Chondrocyte (in vitro differentiated cells): ENCODE results near the gene ENTPD1. TPM values are rescaled to one million over a fixed set of nuclear protein-coding genes. Genes with fewer than 3 reads are reported as not detected.

Source experiments
- DNase-seq: peaks from one replicate; pipeline ENCODE4 v3.0.0; 2021; ENCODE audit warnings: mixed read lengths, low spot score
- H3K27ac Mint-ChIP-seq: one replicate; pipeline ENCODE4 v1.8.0; 2021; ENCODE audit warnings: mild to moderate bottlenecking, moderate library complexity, mixed read lengths; ENCODE audit not compliant: unreplicated experiment
- H3K27me3 Mint-ChIP-seq: 2 replicates; pipeline ENCODE4 v1.8.0; 2021; ENCODE audit warnings: low read depth, mixed read lengths
- H3K36me3 Mint-ChIP-seq: 2 replicates; pipeline ENCODE4 v1.8.0; 2021; ENCODE audit warnings: low read depth, mixed read lengths
- H3K4me1 Mint-ChIP-seq: 2 replicates; pipeline ENCODE4 v1.8.0; 2021; ENCODE audit warnings: low read depth, mild to moderate bottlenecking, mixed read lengths
- H3K4me3 Mint-ChIP-seq: one replicate; pipeline ENCODE4 v1.8.0; 2021; ENCODE audit warnings: mild to moderate bottlenecking, moderate library complexity, mixed read lengths; ENCODE audit not compliant: unreplicated experiment
- H3K9me3 Mint-ChIP-seq: 2 replicates; pipeline ENCODE4 v1.8.0; 2021; ENCODE audit warnings: low read depth, mixed read lengths
- total RNA-seq: library from RNA; stranded (reverse); gene quantifications from 3 replicates; pipeline ENCODE4 v1.2.1, GENCODE V29; 2021
- TF ChIP-seq, protein P1 (sequence below): fragments of 200-600 bp; sonication (generic); IDR thresholded peaks from 2 replicates; pipeline ENCODE4 v1.5.0; 2021; ENCODE audit warnings: antibody characterized with exemption, mild to moderate bottlenecking, moderate library complexity

The ENTPD1 gene
- total RNA-seq, 1 donor from 2014 or later, result 5.2 TPM

DNA sequence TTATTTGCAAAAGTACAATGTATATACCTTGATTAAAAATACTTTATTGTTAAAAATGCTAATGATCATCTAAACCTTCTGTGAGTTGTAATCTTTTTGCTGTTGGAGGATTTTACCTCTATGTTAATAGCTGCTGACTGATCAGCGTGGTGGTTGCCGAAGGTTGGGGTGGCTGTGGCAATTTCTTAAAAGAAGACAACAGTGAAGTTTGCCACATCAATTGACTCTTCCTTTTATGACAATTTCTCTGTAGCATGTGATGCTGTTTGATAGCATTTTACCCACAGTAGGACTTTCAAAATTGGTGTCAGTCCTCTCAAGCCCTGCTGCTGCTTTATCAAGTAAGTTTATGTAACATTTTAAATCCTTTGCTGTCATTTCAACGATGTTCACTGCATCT is 16.9 kb upstream of the ENTPD1 start:
- no peak overlapping the region for H3K4me3 Mint-ChIP-seq
- H3K4me1 Mint-ChIP-seq, result peaks cover 23% of the 10 kb centered on the region
- TF ChIP-seq, protein P1, sequence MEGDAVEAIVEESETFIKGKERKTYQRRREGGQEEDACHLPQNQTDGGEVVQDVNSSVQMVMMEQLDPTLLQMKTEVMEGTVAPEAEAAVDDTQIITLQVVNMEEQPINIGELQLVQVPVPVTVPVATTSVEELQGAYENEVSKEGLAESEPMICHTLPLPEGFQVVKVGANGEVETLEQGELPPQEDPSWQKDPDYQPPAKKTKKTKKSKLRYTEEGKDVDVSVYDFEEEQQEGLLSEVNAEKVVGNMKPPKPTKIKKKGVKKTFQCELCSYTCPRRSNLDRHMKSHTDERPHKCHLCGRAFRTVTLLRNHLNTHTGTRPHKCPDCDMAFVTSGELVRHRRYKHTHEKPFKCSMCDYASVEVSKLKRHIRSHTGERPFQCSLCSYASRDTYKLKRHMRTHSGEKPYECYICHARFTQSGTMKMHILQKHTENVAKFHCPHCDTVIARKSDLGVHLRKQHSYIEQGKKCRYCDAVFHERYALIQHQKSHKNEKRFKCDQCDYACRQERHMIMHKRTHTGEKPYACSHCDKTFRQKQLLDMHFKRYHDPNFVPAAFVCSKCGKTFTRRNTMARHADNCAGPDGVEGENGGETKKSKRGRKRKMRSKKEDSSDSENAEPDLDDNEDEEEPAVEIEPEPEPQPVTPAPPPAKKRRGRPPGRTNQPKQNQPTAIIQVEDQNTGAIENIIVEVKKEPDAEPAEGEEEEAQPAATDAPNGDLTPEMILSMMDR, result no peak
- H3K36me3 Mint-ChIP-seq, result no peaks in the 10 kb centered on the region
- no peaks in the 10 kb centered on the region for H3K27me3 Mint-ChIP-seq
- H3K27ac Mint-ChIP-seq, result no peak overlapping the region
- no peak for DNase-seq
- H3K9me3 Mint-ChIP-seq, result no peaks in the 10 kb centered on the region

DNA sequence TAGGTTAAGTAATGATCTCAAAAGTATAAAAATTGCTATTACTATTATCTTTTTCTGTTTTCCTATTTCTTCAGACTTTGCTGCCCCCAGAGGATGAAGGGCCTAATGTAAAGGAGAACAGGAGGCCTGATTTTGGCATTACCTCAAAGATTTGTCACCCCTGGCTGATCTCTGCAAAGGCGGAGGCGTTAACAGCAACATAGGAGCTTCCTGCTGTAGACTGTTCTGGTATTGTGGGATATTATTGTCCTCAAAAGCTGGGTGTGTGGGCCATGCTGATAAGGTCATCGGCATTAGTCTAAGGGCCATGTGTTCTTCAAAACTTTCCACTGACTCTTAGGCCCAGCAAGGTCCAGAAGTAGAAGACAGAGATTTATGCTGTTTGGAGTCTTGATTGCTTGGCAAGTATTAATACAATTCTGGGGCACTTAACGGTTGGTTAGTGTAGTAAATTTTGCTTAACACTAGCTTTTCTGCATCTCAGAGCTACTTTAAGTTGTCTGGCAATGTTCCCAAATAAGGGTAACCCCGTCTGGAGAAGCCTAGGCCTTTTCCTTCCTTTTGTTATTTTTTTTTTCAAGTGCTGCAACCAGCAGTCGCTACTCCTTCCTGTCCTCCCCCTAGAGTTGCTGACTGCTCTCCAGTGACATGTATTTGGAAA is 14.0 kb upstream of the ENTPD1 start:
- TF ChIP-seq, protein P1, result peak; percentile 29
- H3K4me1 Mint-ChIP-seq, result peaks cover 23% of the 10 kb centered on the region
- H3K9me3 Mint-ChIP-seq, result peaks cover 2% of the 10 kb centered on the region
- H3K27ac Mint-ChIP-seq, result peak overlapping the region; percentile 78
- DNase-seq, result no peak
- no peaks in the 10 kb centered on the region for H3K36me3 Mint-ChIP-seq
- no peaks in the 10 kb centered on the region for H3K27me3 Mint-ChIP-seq
- H3K4me3 Mint-ChIP-seq, result peak overlapping the region; percentile 46

DNA sequence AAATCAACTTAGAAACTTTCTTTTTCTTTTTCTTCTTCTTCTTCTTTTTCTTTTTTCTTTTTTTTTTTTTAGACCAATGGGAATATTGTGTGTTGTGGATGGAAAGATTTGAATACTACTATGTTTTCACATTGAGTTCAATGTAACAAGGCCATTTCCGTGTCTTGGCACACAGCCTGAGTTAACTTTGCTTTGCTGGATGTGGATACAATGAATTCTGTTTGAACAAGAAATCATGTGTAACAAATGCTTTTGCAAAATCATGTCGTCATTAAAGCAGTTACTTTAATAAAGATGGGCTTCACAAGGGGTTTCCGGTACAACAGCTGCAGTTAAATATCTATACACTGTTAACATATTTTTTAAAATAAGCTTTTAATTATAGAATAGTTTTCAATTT is 13.5 kb upstream of the ENTPD1 start:
- TF ChIP-seq, protein P1, result no peak
- Mint-ChIP-seq H3K27ac (peak overlapping the region; percentile 78), H3K9me3 (peaks cover 2% of the 10 kb centered on the region), H3K4me3 (peak overlapping the region; percentile 46), H3K27me3 (no peaks in the 10 kb centered on the region), H3K36me3 (no peaks in the 10 kb centered on the region), H3K4me1 (peaks cover 23% of the 10 kb centered on the region)
- DNase-seq, result no peak

DNA sequence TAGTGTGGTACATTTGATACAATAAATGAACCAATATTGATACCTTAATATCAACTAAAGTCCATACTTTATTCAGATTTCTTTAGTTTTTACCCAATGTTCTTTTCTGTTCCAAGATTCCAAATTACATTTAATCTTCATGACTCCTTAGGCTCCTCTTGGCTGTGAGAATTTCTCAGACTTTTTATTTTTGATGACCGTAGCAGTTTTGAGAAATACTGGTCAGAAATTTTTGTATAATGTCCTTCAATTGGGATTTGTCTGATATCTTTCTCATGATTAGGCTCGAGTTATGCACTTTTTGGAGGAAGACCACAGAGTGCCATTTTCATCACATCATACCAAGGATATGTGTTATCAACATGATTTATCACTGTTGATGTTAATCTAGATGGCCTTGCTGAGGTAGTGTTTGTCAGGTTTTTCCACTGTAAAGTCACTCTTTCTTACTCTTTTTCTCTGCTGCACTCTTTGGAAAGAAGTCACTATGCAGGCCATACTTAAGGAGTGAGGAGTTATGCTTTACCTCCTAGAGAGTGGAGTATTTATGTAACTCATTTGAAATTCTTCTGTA is 12.9 kb upstream of the ENTPD1 start:
- no peak for DNase-seq
- Mint-ChIP-seq H3K27ac (no peak overlapping the region), H3K4me1 (peaks cover 23% of the 10 kb centered on the region), H3K27me3 (no peaks in the 10 kb centered on the region), H3K9me3 (peaks cover 2% of the 10 kb centered on the region), H3K4me3 (no peak overlapping the region), H3K36me3 (no peaks in the 10 kb centered on the region)
- TF ChIP-seq, protein P1, result no peak

DNA sequence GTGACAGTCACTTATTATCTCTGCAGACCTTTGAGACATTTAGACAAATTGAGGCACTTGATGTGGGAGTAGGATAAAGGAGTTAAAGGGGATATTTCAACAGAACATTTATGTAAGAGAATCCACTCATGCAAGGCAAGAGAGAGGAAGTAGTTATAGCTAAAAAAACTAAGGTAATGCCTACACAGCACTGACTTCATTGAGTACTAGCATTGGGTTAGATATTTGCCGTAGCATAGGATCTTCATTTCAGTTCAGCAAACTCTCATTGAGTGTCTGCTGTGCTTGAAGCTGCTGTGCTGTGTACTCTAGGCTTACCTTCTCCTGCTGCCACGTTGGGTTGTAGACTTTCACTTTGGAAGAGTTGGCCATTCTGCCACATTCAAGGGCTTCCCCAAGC is 10.5 kb upstream of the ENTPD1 start:
- no peak for DNase-seq
- no peak overlapping the region for H3K27ac Mint-ChIP-seq
- H3K4me3 Mint-ChIP-seq, result no peak overlapping the region
- TF ChIP-seq, protein P1, result no peak
- peaks cover 23% of the 10 kb centered on the region for H3K4me1 Mint-ChIP-seq
- H3K27me3 Mint-ChIP-seq, result no peaks in the 10 kb centered on the region
- H3K36me3 Mint-ChIP-seq, result no peaks in the 10 kb centered on the region
- H3K9me3 Mint-ChIP-seq, result peaks cover 2% of the 10 kb centered on the region
